ENCODE data around the gene MCM9.

GRCh38 chr6:118768441-118768840, 166.5 kb downstream of the MCM9 start:
- TF ChIP-seq CTCF (conservative IDR thresholded peaks at IDR 0.05 in 1 of 2, IDR thresholded peaks at IDR 0.05 in 1 of 2; ENCODE audit: low read depth in 1 of 2, low read length in 2 of 2) (no peak), EZH2 (IDR thresholded peaks at IDR 0.05; ENCODE audit: low read length, missing control alignments) (no peak)
